Astrocyte of the spinal cord (primary cell): ENCODE data around the gene NLGN1.
"Not testable (repeated sequence)": the region's sequence is repeated elsewhere in the genome, so short reads cannot be mapped to it uniquely, and the experiment has no call there.

Source experiments
- DNase-seq: peaks from one replicate; pipeline ENCODE4 v3.0.0; 2011; ENCODE audit warnings: low read depth, low spot score
- H3K4me3 ChIP-seq: 2 replicates; pipeline ENCODE4 v1.5.1; 2011; ENCODE audit warnings: low read depth, mild to moderate bottlenecking, low read length, moderate library complexity
- in situ Hi-C: cut with HindIII; loops from 2 replicates; pipeline ENCODE4 v1.10.0; 2017; ENCODE audit warnings: low sequenced_read_pairs
- TF ChIP-seq, protein P1 (sequence below): IDR thresholded peaks from 2 replicates; pipeline ENCODE4 v1.5.1; 2012; ENCODE audit warnings: low read depth, mild to moderate bottlenecking, low read length, inconsistent platforms

The NLGN1 gene

GRCh38 chr3:173416070-173416469, 18.5 kb downstream of the NLGN1 start:
- DNase-seq, result no peak
- TF ChIP-seq, protein P1, sequence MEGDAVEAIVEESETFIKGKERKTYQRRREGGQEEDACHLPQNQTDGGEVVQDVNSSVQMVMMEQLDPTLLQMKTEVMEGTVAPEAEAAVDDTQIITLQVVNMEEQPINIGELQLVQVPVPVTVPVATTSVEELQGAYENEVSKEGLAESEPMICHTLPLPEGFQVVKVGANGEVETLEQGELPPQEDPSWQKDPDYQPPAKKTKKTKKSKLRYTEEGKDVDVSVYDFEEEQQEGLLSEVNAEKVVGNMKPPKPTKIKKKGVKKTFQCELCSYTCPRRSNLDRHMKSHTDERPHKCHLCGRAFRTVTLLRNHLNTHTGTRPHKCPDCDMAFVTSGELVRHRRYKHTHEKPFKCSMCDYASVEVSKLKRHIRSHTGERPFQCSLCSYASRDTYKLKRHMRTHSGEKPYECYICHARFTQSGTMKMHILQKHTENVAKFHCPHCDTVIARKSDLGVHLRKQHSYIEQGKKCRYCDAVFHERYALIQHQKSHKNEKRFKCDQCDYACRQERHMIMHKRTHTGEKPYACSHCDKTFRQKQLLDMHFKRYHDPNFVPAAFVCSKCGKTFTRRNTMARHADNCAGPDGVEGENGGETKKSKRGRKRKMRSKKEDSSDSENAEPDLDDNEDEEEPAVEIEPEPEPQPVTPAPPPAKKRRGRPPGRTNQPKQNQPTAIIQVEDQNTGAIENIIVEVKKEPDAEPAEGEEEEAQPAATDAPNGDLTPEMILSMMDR, result no peak

GRCh38 chr3:173429076-173429475, 31.5 kb downstream of the NLGN1 start:
- in situ Hi-C loops, result no loop called here
- TF ChIP-seq, protein P1, result no peak
- DNase-seq, result no peak
- no peak overlapping the region for H3K4me3 ChIP-seq

More at GRCh38 chr3:173416070-173416469, 18.5 kb downstream of the NLGN1 start:
- H3K4me3 ChIP-seq, result no peak overlapping the region
- in situ Hi-C loops, result no loop called here

- in situ Hi-C loops, result no loop called here
- DNase-seq, result no peak
- no peak overlapping the region for H3K4me3 ChIP-seq
- TF ChIP-seq, protein P1, result no peak
Measured at GRCh38 chr3:173429527-173429926, 32.0 kb downstream of the NLGN1 start.

DNA sequence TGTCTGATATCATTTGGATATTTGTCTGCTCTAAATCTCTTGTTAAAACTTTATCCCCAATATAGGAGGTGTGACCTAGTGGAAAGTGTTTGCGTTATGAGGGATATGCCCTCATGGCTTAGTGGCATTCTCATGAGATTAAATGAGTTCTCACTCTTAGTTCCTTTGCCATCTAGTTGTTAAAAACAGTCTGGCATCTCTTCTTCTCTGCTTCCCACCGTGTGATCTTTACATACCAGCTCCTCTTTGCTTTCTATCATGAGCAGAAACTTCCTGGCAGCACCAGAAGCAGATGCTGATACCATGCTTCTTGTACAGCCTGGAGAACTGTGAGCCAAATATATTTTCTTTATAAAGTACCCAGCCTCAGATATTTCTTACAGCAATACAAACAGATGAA, 33.0 kb downstream of the NLGN1 start:
- no peak overlapping the region for H3K4me3 ChIP-seq
- in situ Hi-C loops, result no loop called here
- DNase-seq, result no peak
- TF ChIP-seq, protein P1, result no peak

DNA sequence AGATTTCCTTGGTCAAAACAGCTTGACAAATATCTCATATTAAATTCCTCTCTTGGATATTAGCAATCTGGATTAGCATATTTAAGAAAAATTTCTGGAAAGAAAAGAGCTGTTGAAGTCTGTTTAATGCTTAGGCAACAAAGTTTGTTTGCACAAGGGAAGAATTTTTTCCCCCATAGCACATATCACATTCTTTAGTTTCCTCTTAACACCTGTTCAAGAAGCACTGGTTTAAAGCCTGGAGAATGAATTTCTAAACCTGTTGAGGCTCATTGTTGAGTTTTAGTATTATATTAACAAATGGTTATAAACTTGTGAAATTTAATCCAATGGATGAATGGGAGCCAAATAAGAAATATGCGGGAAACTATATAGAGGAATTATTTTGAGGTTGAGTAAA, 41.5 kb downstream of the NLGN1 start:
- in situ Hi-C loops, result no loop called here
- DNase-seq, result no peak
- TF ChIP-seq, protein P1, result no peak
- H3K4me3 ChIP-seq, result no peak overlapping the region

DNA sequence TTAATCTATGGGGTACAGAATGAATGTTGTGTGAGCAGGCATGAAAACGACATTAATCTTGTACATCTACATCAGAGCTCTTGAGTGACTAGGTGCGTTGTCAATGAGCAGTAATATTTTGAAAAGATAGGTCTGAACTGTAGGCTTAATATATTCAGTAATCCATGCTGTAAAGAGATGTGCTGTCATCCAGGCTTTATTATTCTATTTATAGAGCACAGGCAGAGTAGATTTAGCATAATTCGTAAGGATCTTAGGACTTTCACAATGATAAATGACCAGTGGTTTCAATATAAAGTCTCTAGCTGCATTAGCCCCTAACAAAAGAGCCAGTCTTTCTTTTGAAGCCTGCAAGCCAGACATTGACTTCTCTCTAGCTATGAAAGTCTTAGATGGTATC, 43.0 kb downstream of the NLGN1 start:
- no peak overlapping the region for H3K4me3 ChIP-seq
- TF ChIP-seq, protein P1, result no peak
- in situ Hi-C loops, result no loop called here
- no peak for DNase-seq

GRCh38 chr3:173451561-173451960, 54.0 kb downstream of the NLGN1 start:
- DNase-seq, H3K4me3 ChIP-seq, in situ Hi-C loops: not testable (repeated sequence)
